ENCODE data around the gene PMEPA1. TPM values are rescaled to one million over a fixed set of nuclear protein-coding genes. Genes with fewer than 3 reads are reported as not detected.

PMEPA1 gene
- total RNA-seq, 1 donor from 2014 or later: 24.7 TPM

DNA sequence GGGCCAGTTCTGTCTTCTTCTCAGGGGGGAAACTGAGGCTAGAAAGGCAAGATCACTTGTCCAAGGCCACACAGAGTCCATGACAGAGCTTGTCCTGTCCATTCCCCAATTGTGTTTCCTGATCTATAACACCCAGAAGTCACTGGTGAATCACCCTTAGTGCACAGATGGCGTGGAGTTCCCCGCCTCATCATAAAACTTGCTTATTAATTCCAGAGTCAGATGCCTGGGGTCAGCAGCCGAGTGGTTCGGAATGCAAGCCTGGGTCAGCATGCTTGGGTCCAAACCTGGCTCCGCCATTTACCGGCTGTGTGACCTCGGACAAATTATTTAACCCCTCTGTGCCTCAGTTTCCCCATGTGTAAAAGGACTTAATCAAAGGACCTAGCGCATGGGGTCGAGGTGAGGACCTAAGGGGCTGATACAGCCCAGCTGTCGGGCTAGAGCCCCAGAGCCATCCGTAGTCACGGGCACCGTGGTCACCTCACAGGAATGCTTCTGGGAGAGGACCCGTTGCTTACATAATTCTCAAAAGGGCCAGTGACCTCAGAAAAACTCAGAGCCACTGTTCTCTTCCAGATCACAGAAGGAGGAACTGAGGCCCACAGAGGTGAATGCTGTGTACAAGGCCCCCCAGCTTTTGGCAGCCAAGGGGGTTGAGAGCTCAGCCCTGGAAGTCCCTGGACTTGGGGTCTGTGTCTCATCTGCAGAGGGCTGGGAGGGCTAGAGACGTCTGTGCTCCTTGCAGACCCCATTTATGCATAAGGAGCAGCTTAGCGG lies 88.2 kb downstream of the PMEPA1 start:
- no peak for DNase-seq
- intact Hi-C loops (cut with micrococcal nuclease): no loop called here
- ATAC-seq: no peak

GRCh38 chr20:57620999-57621398 lies 88.8 kb downstream of the PMEPA1 start:
- no peak for DNase-seq
- intact Hi-C loops (cut with micrococcal nuclease): no loop called here
- no peak for ATAC-seq

- intact Hi-C loops (cut with micrococcal nuclease): no loop called here
- peak; percentile 32 for DNase-seq
- ATAC-seq: no peak
Measured at GRCh38 chr20:57620274-57620990, 89.4 kb downstream of the PMEPA1 start, which contains the start of gene ZBP1. Gene ZBP1, minus strand, starts transcription at chr20:57620426. Its CDS starts 131 bp downstream, at chr20:57620295.

DNA sequence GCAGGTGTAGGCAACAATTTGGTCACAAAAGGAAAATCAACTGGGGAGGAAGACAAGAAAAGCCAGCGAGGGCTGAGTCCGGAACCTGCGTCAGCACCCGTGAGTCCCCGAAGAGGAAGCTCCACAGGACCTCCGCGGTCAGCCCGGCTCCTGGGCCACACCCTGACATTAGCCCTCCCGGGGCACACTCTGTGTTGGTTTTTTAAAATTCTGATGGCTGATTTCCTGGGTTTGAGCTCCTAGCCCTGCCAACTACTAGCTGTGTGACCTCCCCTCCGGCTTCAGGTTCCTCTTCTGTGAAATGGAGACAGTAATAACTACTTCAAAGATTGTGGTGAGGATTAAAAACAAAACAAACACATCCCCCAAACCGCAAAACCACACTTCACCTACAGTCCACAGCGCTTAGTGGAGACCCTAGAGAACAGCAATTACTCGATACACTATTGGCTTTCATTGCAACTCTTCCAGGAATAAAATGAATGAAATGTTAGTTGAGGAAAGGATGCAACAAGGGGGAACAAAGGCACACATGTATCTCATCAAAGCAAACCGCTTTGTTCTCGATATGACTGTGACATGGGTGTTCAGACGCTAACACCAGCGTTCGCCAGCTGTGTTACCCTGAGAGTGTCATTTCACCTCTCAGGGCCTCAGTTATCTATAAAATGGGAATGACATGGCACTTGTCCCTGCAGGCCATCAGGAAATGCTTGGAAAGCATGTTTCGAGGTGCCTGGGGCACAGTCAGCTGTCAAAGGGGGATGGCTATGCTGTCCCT lies 90.6 kb downstream of the PMEPA1 start:
- peak; percentile 62 for DNase-seq
- intact Hi-C loops (cut with micrococcal nuclease): no loop called here
- peak; percentile 65 for ATAC-seq

GRCh38 chr20:57618764-57619050 lies 91.1 kb downstream of the PMEPA1 start:
- ATAC-seq: no peak
- intact Hi-C loops (cut with micrococcal nuclease): no loop called here
- DNase-seq: no peak

DNA sequence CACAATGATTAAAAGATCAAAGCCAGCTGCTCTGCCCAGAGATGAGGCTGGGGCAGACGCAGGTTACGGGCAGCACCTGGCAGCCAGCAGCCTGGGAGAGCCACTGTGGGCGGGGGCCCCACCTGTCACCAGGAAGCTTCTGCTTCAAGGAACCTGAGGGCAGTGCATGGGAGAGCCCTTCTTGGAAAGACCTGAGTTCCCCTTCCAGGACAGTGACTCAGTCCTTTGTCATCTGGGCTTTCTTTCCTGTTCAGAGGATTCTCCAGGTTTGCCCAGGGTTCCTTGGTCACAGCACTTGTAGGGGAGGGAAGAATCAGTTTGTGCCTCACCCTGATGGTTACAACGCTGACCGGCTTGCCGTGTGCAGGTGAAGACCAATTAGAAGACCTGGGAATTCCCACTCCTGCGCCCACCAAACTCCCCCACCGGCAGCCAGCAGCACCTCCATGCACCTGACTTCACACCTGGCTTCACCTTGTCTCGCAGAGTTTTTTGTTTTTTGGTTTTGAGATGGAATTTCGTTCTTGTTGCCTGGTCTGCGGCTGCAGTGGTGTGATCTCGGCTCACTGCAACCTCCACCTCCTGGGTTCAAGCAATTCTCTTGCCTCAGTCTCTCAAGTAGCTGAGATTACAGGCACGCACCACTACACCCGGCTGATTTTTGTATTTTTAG lies 91.6 kb downstream of the PMEPA1 start:
- intact Hi-C loops (cut with micrococcal nuclease): no loop called here
- DNase-seq: peak; percentile 29
- no peak for ATAC-seq

- DNase-seq (no peak), ATAC-seq (no peak)
- intact Hi-C loops (cut with micrococcal nuclease): no loop called here
Measured at GRCh38 chr20:57617079-57617795, 92.6 kb downstream of the PMEPA1 start.

DNA sequence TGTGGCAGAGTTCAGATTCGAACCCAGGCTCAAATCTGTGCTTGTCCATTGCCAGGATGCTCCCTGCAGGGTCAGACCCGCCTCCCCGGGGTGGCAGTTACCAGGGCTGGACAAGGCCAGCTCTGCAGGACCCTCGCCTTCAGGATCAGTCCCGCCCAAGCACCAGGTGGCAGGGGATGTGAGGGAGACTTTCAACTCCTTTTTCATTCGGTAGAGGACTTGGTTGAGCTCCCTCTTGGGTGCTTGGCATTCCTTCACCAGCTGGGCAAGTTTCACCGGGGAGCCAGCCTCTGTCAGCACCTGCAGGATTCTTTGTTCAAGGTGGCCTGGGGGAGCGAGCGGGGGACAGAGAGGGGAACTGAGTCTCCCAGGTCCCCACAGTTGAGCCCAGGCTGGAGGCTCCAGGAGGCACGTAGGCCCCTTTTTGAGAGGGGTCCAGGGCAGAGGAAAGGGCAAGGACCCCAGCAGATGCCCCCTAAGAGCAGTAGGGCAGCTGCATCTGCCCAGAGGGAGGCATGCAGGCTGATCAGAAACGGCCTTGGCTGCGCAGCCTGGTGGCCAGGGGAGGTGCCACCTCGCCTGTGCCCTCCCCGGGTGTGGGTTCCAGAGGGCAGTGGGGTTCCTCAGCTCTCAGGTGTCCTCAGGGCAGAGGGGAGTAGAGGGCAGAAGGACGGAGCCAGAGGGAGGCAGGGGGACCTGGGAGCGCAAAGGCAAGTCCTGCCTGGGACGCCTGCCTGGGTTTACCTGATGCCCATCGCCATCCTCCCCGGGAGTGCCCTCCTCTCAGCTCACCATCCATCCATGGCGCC lies 93.5 kb downstream of the PMEPA1 start:
- intact Hi-C loops (cut with micrococcal nuclease): no loop called here
- DNase-seq: no peak
- no peak for ATAC-seq

- ATAC-seq (no peak), DNase-seq (no peak)
- intact Hi-C loops (cut with micrococcal nuclease): no loop called here
Measured at GRCh38 chr20:57615445-57615811, 94.4 kb downstream of the PMEPA1 start.

GRCh38 chr20:57614490-57615444 lies 95.0 kb downstream of the PMEPA1 start:
- DNase-seq (no peak), ATAC-seq (no peak)

DNA sequence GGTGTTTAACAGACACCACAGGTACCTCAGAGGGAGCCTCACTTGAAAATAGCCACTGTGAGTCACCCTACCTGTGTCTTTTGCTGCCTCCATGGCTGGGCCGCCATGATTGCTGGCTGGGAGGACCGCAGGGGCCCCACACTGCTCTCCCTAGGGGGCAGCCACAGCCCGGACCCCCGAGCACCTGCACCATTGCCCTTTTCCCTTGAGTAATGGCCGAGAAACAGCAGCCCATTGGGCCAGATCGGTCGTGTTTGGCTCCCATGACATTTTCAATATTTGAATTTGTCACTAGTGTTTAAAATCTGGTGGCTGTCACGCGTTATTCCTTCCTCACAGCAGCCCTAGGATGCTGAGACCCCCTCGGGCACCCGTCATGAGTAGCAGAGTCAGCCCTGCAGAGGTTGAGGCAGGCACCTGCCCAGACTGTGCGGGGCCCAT lies 96.3 kb downstream of the PMEPA1 start:
- DNase-seq (peak; percentile 21), ATAC-seq (no peak)
- intact Hi-C loops (cut with micrococcal nuclease): no loop called here

More at GRCh38 chr20:57614490-57615444, 95.0 kb downstream of the PMEPA1 start:
- intact Hi-C loops (cut with micrococcal nuclease): no loop called here

GRCh38 chr20:57612916-57613315 lies 96.9 kb downstream of the PMEPA1 start:
- intact Hi-C loops (cut with micrococcal nuclease): no loop called here
- no peak for ATAC-seq
- no peak for DNase-seq

- intact Hi-C loops (cut with micrococcal nuclease): no loop called here
- DNase-seq: no peak
Measured at GRCh38 chr20:57612436-57612835, 97.4 kb downstream of the PMEPA1 start.

DNA sequence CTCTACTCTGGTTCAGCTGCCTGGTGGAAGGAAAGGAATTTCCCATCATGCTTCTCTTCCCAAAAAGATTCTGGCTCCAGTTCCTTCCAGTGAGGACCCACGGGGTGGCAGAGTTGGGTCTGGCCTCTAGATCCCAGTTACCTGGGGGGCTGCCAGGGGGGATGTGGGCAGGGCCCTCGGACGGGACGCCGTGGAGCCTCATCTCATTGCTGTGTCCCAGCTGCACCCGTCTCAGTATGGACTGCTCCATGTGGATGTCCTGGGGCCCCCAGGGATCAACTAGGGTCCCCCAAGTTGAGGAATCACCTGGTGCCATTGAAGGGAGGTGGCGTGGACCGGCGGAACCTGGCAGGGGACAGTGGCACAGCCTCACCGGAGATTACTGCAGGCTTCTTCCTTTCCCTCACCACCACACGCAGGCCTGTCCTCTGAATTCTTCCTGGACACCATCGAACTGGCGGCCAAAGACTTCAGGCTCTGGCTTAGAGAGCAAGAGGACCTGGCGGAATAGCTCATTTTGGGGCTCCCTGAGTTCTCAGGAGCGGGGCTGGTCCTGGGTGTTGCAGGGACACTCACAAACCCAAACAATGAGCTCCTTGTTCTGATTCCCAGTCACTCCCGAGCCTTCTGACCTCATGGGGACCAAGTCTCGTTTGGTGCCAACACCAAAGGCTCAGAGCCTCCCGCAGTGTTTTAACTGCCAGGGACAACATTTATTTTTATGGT lies 98.1 kb downstream of the PMEPA1 start:
- peak; percentile 59 for DNase-seq
- intact Hi-C loops (cut with micrococcal nuclease): no loop called here
- peak; percentile 77 for ATAC-seq

More at GRCh38 chr20:57612436-57612835, 97.4 kb downstream of the PMEPA1 start:
- no peak for ATAC-seq

DNA sequence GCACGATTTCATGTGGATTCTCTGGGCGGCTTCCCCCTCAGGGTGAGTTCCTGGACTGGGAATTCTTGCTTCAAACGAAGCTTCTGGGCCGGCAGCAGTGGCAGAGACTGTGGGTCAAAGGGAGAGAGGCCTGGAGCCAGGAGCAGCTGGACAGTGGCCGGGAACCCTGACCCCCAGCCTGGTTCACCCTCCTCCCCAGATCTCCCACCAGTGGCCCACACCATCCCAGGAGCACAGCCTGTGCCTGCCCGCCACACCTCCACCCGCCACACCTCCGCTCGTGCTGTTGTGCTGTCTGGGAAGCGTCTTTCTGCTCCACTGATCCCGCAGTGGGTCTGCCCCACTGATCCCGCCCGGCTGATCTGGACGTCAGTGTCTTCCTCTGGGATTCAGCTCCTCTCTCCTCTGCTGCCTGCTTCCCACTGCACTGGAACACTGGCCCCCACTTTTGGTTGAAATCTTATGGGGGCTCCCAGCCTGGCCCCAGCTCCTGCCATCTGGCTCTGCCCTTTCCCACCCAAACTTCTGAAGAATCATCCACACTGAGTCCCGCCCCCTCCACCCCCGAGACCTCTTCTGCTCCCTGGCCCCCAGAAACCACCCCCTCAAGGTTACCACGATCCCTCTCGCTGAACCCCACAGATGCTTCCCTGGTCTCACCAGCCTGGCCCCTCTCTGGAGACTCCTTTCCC lies 99.4 kb downstream of the PMEPA1 start:
- ATAC-seq (no peak), DNase-seq (no peak)
- intact Hi-C loops (cut with micrococcal nuclease): no loop called here

DNA sequence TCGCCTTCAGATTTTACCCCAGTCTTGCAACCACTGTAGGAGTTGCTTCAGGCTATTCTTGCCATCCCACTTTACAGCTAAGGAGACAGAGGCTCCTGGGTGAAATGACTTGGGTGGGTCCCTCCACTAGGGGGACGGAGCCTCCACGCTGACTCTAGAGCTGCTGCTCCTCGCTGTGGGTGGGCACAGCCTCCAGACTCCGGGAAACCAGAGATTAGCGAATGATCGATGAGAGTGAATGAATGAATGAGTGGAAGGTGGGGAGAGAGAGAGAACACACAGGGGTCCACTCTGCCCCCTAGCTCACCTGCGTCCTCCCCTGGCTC lies 100.0 kb downstream of the PMEPA1 start:
- intact Hi-C loops (cut with micrococcal nuclease): no loop called here
- ATAC-seq (no peak), DNase-seq (no peak)

Data from left ventricle myocardium superior (tissue), 1 donor.